NCI-H2081 (cell line): ENCODE results near the gene CIDEC.
A peak's percentile ranks its signal among the peaks of the same experiment; 100 is the strongest.

Experiments used
- DNase-seq, 2 experiments: peaks; one replicate each; lab custom pipeline; 2025; lab: John Stamatoyannopoulos, UW

Gene CIDEC, protein sequence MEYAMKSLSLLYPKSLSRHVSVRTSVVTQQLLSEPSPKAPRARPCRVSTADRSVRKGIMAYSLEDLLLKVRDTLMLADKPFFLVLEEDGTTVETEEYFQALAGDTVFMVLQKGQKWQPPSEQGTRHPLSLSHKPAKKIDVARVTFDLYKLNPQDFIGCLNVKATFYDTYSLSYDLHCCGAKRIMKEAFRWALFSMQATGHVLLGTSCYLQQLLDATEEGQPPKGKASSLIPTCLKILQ

GRCh38 chr3:9879830-9880549, at the start of gene CIDEC:
CIDEC (minus strand) TSS chr3:9880253; CDS start chr3:9878486, 1,767 bp downstream.
- no peak for DNase-seq

- DNase-seq, result no peak
Observed at GRCh38 chr3:9928158-9928557, 48.1 kb upstream of the CIDEC start.

DNA sequence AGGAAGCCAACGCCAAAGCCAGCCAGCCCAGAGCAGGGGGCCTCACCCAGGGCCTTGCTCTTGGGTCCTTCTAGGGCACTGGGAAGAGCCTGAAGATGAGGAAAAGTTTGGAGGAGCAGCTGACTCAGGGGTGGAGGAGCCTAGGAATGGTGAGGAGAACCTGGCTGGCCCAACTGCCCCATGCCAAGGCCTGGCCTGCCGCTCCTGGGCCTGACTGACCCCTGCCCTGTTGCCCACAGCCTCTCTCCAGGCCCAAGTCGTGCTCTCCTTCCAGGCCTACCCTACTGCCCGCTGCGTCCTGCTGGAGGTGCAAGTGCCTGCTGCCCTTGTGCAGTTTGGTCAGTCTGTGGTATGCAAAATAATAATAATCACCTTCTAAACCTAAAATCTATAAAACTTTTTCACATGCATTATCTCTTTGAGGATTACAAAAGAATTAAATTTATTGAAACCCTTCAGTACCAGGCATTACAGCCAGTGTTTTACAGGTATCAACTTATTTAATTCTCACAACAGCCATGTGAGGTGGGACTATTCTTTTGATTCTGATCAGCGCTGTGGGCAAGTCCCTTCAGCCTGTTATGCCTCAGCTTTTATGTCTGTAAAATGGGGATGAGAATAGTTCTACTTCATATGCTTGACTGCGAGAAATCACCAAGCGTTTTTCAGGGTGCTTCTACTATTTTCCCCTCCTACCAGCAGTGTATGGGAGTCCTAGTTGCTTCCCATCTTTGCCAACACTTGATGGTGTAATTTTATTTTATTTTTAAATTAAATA, 38.4 kb upstream of the CIDEC start:
- no peak for DNase-seq

DNA sequence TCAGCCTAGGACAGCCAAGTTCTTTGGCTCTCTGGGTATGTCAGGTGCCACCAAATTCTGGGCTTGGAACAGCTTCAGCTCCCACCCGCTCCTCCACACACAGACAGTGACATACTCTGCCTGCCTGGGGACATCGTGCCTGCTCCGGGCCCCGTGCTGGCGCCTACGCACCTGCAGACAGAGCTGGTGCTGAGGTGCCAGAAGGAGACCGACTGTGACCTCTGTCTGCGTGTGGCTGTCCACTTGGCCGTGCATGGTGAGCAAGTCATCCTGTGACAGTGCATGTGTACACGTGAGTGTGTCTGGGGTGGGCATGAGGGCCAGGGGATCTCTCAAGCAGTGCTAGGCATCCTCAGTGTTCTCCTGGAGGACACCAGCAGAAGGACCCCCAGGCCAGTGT, 37.8 kb upstream of the CIDEC start:
- no peak for DNase-seq

DNA sequence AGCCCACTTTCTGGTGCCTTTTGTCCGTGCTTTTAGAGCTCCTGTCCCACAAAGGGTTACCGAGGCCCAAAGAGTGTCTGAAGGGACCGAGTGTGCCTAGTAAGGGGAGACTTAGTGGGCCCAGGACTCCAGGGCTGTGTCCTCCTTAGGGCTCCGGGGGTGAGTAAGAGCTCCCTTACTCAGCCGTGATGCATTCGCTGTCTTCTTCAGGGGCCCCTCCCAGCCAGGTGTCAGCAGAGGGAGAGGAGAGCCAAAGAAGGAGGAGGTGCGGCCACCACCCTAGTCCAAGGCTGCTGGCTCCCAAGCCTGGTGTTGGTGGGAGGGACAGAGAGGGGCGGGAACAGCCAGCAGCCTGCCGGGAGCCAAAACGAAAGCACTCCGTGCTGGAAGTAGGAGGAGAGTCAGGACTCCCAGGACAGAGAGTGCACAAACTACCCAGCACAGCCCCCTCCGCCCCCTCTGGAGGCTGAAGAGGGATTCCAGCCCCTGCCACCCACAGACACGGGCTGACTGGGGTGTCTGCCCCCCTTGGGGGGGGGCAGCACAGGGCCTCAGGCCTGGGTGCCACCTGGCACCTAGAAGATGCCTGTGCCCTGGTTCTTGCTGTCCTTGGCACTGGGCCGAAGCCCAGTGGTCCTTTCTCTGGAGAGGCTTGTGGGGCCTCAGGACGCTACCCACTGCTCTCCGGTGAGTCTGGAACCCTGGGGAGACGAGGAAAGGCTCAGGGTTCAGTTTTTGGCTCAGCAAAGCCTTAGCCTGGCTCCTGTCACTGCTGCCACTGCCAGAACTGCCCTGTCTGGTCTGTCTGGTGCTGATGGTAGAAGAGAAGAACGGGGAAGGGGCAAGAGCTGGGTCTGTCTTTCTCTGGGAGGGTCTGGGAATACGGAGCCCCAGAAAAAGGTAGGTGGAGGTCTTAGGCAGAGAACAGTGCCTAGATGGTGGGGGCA, 37.0 kb upstream of the CIDEC start, which contains the start of gene IL17RC:
Gene IL17RC (plus strand): TSS at position 365 of the 947 bp plus-strand sequence. CDS start 218 bp downstream, at position 583.
- DNase-seq, result peak; percentile 68 to 70

- DNase-seq, result no peak
Observed at GRCh38 chr3:9916346-9916733, 36.3 kb upstream of the CIDEC start.

- DNase-seq, result no peak
Observed at GRCh38 chr3:9915254-9916141, 35.4 kb upstream of the CIDEC start.

- DNase-seq, result no peak
Observed at GRCh38 chr3:9914559-9915253, 34.7 kb upstream of the CIDEC start.

DNA sequence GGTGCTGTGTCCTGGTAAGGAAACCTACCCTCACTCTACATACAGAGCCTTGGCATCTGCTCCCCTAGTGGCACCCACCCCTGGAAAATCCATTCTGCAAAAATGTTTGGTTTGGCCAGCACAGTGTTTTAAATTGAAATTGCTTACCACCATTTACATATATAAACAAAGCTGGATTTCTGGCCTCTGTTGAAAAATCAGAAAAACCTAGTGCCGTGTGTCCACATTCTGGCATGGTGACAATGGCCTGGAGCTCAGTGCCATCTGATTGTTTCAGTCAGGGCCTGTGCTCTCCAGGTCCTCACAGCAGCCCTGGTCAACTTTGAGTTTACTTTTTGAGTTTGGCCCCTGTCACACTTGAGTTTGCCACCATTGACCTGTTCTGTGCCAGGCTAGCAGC, 34.0 kb upstream of the CIDEC start:
- no peak for DNase-seq

GRCh38 chr3:9913601-9914000, 33.5 kb upstream of the CIDEC start:
- DNase-seq, result no peak

DNA sequence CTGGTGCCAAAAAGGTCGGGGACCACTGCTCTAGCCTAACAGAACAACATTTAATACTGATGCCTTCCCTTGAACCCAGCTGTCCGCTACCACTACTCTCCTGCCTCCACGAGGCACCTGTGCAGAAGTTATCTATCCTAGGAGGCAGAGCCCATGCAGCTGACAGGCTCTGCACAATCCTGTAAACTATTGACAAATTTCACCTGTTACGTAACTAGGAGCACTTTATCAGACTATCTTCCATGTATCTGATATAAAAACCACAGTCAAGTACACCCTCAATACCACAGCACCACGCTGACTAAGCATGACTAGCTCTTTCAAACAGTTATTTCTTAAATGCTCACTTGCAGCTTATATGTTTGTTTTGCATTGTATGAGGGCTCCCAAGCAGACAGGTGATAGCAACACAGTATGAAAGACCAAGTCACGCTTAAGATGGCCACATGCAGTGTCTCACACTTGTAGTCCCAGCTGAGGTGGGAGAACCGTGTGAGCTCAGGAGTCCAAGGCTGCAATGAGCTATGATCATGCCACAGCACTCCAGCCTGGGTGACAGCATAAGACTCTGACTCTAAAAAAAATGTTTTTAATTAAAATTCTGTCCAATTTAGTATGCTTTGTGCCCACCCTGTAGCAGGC, 32.4 kb upstream of the CIDEC start:
- no peak for DNase-seq

DNA sequence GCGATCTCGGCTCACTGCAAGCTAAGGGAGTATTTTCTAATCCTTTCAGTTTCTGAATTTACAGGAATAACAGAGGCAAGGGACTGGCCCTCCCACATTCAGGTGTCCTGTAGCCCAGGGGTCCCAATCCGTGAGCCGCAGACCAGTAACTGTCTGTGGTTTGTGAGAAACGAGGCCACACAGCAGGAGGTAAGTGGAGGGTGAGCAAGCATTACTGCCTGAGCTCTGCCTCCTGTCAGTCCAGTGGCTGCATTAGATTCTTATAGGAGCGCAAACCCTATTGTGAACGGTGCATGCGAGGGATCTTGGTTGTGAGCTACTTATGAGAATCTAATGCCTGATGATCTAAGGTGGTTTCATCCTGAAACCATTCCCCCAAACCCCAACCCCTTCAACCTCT, 31.8 kb upstream of the CIDEC start:
- no peak for DNase-seq

DNA sequence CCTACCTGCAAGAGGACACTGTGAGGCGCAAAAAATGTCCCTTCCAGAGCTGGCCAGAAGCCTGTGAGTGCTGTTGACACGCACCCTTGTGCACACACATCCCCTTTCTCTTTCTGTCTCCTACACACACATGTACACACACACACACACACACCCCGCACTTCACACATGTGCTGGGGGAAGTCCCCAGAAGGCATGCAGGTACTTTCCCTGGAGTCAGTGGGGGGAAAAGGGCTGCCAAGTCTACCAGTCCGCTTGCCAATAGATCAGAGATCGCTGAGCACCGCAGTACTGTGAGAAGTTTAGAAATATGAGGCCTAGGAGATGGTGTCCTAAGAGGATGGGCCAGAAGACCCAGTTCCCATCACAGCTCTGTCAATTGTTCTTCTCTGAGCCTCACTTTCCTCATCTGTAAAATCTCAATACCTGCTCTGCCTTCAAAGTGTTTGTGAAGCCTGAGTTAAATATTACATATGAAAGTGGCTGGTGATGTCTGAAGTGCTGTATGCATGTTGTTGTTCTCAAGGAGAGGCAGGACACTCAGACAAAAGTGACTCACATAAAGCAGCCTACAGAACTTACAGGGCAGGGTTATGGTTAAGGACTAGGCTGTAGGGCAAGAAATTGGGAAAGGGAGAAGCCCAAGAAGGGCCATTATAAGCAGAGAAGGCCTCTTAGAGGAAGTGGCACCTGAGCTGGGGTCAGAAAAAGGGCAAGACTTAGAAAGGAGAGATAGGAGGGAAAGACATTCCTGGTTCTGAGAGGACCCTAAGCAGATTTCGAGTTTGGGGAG, 29.4 kb upstream of the CIDEC start:
- DNase-seq, result no peak

- DNase-seq, result no peak
Observed at GRCh38 chr3:9908286-9908685, 28.2 kb upstream of the CIDEC start.

- no peak for DNase-seq
Observed at GRCh38 chr3:9906480-9906879, 26.4 kb upstream of the CIDEC start.

GRCh38 chr3:9903904-9904303, 23.9 kb upstream of the CIDEC start:
- DNase-seq, result no peak

- no peak for DNase-seq
Observed at GRCh38 chr3:9903238-9903624, 23.2 kb upstream of the CIDEC start.

DNA sequence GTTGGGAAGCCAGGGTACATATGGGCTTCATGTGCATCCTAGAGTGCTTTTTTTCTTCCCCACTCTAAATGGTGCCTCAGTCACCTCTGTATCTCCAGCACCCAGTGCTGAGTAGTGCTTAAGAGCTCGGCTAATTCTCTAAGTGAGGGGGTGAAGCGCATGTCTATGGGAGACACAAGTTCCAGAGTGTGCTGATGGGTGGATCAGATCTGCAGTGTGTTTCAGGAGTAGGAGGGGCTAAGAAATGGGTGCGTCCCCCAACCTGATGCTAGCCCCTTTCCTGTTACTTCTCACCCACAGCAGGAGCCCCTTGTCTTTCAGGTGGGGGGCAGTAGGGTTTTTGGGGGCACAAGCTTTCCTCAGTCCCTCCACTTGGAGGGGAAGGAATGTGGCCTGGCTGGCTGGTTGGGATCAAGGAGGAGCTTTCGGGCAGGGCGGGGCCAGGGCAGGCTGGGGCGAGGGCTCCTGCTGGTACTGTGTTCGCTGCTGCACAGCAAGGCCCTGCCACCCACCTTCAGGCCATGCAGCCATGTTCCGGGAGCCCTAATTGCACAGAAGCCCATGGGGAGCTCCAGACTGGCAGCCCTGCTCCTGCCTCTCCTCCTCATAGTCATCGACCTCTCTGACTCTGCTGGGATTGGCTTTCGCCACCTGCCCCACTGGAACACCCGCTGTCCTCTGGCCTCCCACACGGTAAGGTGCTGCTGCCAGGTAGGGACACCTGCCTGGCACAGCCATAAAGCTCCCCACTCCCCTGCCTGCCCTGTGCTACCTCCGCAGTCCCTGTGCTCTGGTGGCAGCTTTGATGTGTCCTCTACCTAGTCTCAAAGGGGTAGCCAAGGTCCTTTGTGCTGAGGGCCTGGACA, 22.6 kb upstream of the CIDEC start, which contains the start of gene IL17RE:
Gene IL17RE (plus strand): TSS at position 477 of the 866 bp plus-strand sequence. CDS start 85 bp downstream, at position 562.
- DNase-seq, result peak in 1 of 2 experiments; percentile 38
